Stimulated activated CD4-positive, alpha-beta T cell treated with anti-CD3 and anti-CD28 coated beads, Interleukin-15, amount 100 ng/mL, for 1 hour (primary cell): ENCODE data around the gene PXN.
"Not testable (repeated sequence)": the region's sequence is repeated elsewhere in the genome, so short reads cannot be mapped to it uniquely, and the experiment has no call there.

Source experiments
- DNase-seq, 2 donors: peaks; one replicate each; pipeline ENCODE4 v3.0.0-alpha.2; 2020; ENCODE audit warnings: low read depth in 1 of 2, low spot score in 1 of 2

Gene PXN

DNA sequence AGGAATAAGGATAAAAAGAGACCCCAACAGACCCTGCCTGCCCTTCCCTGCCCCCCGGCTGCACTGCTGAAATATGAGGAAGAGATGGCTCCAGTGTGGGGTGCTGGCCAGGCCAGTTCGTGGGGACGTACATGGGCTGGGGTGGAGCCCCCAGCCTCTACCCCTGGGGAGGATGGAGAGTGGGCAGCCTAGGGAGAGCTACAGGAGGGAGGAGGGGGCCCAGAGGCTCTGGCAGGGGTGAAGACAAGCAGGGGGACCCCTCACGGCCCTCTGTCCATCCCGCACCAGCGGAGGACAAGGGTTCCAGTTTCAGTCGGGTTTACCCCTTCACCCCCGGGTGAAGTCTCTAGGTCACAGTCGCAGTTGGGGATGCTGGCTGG, 53.6 kb downstream of the PXN start:
- DNase-seq = no peak

DNA sequence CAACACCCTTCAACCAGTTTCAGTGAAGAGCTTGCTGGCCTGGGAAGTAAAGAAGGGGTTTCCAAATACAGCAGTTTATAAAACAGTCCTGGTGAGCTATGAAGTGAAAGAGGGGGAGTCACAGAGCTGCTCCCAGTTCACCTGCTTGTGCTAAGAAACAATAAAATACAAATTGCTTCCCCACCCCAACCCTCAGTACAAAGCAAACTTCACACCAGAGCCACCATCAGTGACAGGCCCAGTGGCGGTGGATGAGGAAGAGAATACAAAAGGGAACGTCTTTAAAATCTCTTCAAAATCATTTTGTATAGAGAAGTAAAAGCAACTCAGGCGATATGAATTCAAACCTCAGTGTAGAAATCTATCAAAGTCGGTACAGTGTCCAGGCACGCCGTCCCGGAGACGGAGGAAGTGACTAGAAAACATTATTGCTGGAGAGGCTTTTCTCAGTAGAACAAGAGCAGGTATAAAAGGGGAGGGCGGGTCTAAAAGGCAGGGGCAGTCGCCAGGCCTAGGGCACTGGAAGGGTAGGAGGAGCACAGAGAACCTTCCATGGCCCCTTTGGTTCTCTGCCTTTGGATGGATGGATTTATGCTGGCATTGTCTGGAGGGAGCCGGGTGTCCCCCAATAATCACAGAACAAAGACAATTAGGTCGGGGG, 54.2 kb downstream of the PXN start:
- no peak for DNase-seq

DNA sequence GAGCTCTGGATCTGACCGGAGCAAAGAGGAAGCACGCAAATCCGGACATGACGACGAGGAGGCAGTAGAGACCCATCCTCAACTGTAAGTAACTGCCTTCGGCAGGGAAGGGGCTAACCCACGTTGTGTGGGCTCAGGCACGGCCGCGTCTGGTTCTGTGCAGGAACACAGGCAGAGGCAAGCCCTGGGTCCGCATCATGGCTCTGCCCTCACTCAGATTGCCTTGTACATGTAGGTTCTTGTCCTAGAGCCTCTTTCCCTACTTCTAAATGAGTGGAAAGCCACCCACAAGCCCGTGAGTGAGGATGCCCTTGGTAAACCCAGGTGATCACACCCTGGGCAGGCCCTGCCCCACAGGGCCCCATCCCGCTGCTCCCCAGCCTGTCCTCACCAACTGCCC, 55.7 kb downstream of the PXN start:
- no peak for DNase-seq

DNA sequence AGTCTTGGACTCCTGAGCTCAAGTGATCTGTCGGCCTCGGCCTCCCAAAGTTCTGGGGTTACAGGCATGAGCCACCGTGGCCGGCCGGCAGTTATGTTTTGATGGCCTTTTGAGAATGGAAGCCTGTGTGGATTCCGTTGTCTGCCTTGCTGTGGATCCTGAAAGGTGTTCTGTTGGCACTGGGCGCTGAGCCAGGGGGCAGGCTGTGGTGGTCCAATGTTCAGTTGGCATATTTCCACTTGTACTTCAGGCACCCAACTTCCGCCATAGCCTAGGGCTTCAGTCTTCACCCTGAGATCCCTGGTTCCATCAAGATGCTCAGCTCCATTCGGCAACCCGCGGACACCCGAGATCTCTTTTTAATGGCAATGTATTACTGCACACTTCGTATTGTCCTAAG, 58.3 kb downstream of the PXN start:
- DNase-seq = no peak

DNA sequence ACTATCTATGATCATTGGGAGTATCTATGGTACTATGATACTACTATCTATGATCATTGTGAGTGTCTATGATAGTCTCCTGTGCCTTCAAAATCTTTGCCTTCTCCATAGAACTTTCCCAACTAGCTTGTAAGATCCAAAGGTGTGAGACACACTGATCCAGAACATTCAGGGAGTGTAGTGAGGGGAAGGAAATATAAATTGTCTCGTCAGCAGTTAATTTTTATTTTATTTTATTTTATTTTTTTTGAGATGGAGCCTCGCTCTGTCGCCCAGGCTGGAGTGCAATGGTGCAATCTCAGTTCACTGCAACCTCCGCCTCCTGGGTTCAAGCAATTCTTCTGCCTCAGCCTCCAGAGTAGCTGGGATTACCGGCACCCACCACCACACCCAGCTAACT, 58.7 kb downstream of the PXN start:
- DNase-seq = not testable (repeated sequence)

DNA sequence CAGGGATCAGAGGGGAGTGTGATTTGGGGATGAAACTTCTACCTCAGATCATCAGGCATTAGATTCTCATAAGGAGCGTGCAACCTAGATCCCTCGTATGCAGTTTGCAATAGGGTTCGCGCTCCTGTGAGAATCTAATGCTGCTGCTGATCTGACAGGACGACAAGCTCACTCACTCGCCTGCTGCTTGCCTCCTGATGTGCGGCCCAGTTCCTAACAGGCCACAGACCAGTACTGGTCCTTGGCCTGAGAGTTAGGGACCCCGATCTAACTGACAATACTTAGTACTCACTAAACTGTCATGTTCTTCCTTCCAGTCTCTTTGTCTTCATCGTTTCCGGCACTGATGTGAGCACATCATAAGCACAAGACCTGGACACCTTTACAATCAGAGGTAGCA, 59.3 kb downstream of the PXN start:
- no peak for DNase-seq

DNA sequence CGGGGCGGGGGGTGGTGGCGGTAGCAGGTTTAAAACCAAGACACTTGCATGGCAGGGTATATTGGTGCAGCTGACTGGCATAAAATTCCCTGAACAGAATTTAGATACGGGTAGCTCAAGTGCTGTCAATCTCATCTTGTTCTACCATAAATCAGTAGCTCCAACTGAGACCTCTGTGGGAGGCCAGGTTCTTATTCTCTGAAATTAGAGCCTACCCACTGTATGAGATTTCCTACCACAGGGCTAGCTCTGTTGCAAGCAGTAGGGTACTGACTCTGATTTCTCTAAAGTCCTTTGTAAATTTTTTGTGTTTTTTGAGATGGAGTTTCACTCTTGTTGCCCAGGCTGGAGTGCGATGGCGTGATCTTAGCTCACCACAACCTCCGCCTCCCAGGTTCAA, 61.4 kb downstream of the PXN start:
- DNase-seq = no peak

DNA sequence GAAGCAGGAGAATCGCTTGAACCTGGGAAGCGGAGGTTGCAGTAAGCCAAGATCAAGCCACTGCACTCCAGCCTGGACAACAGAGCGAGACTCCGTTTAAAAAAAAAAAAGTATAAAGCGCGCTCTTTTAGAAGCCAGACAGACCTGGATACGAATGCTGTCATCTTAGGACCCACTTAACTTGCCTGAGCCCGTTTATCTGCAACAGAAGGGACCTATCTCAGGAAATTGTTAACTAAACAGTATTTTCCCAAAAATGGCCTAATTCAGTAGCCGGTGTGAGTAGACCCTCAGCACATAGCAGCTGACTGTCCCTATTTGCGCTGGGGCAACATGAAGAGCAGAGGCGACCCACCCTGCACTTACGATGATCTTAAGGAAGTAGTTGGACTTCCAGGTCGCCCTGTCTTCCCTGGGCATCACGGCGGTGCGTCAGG, 65.1 kb downstream of the PXN start:
- DNase-seq = no peak

DNA sequence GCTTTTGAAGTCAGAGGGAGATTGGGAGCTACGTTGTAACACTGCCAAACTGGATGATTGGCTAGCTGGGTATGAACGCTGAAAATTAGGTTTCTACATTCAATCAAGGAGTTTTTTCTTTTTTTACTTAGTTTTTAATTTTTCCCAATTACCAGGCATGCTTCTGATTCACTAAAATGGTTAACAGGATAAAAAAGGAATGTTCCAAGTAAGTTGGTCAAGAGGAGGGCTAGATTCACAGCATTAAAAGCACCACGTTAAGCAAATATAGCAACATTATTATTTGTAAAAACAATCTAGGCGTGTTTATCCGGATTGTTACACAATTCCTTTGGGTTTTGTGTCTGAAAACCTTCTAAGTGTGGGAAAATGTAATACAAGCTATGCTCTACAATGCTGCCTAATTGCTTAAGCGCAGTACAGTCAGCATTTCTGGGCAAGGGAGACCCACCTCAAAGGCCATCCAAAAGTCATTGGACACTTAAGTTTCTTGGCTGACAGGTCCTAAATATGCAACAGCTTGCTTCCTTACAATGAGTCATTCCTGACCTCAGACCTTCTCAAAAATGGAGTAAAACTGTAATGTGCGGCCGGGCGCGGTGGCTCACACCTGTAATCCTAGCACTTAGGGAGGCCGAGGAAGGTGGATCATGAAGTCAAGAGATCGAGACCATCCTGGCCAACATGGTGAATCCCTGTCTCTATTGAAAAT, 65.8 kb downstream of the PXN start:
- DNase-seq = peak in 1 of 2 donors; percentile 23

DNA sequence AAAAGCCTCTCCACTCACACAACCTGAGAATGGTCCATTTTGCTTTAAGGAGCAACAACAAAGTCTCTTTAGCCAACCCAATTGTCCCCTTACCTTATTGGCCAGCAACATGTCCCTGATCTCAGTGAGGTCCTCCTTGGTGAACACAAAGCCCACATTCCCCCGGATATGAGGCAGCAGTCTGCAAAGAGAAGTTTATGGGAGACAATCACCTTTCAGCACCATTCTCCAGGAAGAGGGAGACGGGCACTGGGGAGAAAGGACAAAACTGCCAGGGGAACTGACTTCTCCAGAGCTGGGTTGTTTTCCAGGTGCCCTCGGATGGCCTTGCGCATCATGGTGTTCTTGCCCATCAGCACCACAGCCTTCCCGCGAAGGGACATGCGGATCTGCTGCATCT, 66.5 kb downstream of the PXN start:
- DNase-seq = no peak

DNA sequence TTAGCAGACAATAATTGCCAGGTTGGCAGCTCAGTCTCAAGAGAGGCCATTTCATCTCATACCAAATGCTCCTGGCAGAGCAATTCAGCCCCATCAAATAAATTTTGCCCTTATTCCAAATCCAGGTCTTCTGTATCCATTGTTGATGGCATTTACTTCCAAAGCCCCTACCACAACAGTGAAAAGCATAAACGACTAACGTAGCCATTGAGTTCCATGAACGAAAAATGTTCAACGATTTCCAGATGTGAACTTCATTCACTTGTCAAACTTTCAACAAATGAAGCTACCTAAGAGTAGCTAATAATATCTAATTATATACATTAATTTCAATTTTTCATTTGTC, 68.0 kb downstream of the PXN start:
- DNase-seq = no peak

DNA sequence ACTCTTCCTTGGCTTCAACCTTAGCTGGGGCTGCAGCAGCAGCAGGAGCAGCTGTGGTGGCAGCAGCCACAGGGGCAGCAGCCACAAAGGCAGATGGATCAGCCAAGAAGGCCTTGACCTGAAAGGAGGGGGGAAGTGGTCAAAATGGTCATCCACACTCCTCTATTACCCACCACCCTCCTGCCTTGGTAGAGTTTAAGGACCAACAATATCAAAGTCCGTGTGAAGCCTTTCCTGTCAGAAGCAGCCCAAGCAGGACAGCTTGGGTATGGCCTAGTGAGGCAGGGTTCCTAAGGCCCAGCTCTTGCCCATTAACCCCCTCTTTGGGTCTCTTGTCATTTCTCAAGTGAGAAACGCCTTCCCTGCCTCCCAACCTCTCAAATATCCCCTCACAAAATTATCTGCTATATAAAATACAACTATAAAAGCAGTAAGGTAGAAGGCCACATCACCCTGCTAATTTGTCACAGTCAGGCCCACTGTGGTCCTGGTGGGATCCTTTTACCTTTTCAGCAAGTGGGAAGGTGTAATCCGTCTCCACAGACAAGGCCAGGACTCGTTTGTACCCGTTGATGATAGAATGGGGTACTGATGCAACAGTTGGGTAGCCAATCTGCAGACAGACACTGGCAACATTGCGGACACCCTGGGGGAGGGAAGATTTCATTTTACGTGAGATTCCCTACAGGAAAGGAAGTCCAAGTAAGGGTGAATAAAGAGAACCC, 68.6 kb downstream of the PXN start:
- not testable (repeated sequence) for DNase-seq

DNA sequence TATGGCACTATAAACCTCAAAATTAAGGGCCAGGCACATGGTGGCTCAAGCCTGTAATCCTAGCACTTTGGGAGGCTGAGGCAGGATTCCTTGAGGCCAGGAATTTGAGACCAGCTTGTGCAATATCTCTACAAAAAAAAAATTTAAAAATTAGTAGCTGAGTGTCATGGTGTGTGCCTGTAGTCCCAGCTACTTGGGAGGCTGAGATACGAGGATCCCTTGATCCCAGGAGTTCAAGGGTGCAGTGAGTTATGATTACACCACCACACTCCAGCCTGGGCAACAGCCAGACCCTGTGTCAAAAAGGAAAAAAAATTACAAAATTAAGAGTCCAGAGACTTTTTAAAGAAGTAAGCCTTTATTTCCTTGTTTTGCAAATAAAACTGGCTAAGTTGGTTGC, 69.2 kb downstream of the PXN start:
- no peak for DNase-seq

DNA sequence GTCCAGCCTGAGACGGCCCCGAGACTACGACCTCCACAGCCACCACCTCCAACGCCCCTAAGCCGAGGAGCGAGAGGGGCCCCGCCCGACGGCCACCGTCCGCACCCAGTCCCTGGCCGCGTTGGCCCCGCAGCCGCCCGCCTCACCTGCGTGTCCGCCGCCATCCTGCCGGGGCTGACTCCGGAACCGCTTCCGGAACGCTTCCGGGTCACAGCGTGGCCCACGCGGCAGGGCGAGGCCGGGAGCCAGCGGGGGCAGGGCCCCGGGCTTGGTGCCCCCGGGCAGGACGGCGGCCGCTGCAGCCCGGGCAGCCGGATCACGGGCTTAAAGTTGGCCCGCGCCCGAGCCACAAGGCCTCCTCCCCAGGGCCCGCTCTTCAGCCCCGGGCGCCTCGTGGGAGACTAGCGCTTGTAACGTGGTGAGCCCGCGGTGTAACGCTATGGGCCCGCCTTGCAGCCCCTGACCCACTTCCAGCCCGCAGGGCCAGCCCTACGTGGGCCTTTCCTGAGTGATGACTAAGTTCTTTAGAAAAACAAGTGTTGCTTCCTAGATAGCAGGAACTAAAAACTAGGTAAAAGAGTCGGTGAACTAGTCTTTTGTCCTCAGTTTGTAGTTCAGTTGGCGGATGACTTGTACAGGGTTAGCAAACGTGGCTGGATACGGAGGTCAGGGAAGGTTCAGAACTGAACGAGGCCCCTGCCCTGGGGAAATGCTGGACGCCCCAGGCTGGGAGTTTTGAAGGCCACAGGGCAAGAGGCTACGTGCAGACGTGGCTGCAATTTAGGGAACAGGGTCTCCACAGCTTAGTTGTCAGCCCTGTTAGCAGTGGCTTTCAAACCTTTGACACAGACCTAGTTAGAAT, 70.8 kb downstream of the PXN start, which contains the start of gene GCN1:
TSS of gene GCN1 (minus strand) at position 182 of the 862 bp plus-strand sequence. CDS start at position 164, 18 bp downstream.
- DNase-seq = peak; percentile 80 to 92

DNA sequence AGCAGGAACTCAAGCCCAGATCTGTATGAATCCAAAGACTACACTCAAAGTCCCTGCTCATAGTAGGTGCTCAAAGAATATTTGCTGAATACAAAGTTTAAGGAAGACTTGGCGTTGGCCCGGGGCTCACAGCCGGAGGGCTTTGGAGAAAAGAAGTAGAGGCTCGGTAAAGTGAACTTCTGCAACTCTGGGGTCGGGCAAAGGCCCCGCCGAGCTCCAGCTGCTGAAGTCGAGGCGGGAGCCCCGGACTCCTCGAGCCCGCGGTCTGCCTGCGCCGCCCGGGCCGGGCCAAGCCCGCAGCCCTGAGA, 71.3 kb downstream of the PXN start:
- no peak for DNase-seq

DNA sequence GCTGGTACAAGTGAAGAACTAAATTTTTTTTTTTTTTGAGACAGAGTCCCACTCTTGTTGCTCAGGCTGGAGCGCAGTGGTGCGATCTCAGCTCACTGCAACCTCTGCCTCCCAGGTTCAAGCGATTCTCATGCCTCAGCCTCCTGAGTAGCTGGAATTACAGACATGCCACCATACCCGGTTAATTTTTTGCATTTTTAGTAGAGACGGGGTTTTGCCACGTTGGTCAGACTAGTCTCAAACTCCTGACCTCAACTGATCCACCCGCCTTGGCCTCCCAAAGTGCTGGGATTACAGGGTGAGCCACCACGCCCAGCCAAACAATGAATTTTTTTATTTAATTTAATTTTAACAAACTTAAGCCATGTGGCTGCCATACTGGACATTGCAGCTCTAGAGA, 72.2 kb downstream of the PXN start:
- DNase-seq = not testable (repeated sequence)

DNA sequence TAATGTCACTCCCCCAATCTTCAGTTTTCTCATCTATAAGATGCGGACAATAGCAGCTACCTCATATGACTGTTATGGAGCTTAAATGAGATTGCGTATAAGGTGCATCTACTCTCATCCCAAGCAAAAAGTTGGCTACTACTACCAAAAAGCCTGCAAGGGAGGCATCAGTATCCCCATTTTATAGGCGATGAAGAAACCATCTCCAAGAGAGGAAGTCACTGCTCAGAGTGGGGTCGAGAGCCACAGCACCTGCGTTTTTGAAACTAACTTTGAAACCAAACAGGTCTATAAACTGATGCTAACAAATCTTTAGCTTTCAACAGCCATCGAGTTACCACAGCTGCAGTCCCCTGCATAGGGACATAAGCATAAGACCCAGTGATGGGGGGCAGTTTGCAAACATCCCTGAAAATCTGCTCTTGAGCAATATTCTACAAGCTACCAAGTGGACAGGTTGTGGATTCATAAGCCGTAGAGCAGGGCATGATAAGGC, 74.5 kb downstream of the PXN start:
- no peak for DNase-seq

DNA sequence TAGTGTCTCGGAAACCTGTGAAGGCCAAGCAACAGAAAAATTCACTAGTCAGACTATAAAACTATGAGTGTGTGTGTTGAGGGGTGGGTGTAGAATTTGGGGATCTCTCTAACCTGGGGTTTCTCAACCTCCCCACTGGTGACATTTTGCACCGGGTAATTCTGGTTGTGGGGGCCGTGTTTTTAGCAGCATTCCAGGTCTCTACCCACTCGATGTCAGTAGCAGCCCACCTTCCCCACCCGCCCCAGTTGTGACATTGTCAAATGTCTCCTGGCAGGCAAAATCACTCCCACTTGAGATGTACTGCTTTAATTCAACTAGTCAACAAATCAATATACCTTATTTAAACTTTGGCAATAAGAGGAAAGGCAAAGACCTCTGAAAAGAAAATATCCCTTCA, 75.1 kb downstream of the PXN start:
- no peak for DNase-seq

DNA sequence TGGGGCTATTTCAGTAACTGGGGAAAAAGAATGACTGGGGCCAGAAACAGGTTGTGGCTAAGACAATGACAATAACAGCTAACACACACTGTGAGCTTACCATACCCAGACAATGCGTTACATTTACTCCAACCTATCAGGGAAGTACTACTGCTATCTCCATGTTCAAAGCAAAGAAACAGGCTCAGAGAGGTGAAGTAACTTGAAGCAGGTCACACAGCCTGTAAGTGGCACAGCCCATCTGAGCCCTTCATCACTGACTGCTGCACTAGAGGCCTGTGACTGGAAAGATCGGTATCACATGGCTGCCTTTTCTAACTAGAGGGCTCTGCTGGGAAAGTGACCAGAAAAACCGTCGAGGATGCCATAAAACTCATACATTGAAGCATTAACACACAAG, 78.9 kb downstream of the PXN start:
- no peak for DNase-seq

DNA sequence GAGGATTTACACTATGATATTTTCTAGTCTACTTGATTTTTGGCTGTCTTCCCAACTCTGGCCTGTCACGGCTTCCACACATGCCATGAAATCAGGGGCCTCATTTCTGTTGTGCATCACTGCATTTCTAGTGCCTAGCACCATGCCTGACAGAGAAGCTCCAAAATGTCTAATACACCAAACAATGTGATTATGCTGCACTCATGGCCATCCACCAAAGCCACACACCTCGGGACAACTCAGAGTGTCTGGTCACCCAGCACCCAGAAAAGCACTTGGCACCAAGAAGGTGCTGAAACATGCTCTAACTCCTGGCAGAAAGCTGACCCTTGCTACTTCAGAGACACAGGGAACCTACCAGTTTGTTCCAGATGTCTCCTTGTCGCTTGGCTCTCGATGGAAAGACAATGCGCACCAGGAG, 82.3 kb downstream of the PXN start:
- DNase-seq = no peak

DNA sequence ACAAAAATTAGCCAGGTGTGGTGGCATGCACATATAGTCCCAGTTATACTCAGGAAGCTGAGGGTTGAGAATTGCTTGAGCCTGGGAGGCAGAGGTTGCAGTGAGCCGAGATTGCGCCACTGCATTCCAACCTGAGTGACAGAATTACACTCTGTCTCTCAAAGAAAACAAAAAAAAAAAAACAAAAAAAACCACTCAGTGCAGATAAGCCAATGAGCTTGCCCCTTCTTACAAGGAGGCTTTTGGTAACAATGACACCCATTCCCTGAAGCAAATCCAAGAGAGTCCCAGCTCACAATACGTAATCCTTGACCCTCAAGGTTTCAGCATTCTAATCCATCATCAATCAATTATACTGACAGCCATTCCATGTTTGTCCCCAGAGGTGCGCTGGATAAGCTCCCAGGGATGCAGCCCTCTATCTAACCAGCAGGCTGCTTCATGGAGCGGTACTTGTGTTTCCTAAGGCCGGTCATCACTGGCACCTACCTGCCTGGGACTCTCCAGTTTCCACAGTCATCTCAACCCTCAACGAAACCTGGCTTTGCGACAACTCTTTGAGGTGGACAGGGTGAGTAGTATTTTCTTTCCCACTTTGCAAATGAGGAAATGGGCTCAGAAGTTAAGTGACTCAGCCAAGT, 83.4 kb downstream of the PXN start:
- no peak for DNase-seq
